ENCODE measurements around the gene AFG3L2. TPM values are rescaled to one million over a fixed set of nuclear protein-coding genes. Genes with fewer than 3 reads are reported as not detected.

AFG3L2 gene
- total and polyA plus RNA-seq, 2 of the 8 experiments (the other 6 are each of a cell fraction or from before 2014, with no cell fraction given): 29.7 to 84.8 TPM

DNA sequence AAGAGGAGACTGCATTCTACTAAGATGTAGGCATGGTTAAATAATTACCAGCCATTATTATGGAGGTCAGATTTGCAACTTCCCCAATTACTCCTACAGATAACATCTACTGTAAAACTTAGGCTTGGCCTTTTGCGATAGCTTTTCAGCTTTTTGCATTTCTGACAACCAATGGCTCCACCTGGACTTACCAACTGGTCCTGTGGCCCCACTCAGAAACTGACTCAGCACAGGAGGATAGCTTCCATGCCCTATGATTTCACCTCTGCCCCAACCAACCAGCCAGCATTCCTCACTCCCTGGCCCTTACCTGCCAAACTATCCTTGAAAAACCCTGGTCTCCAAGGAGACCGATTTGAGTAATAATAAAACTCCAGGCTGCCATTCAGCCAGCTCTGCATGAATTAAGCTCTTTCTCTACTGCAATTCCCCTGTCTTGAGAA is 40.8 kb downstream of the AFG3L2 start (continued):
- no peak for TF ChIP-seq CBX8 (IDR thresholded peaks at IDR 0.05; ENCODE audit: borderline replicate concordance, low read depth, low read length)
- no peak for TF ChIP-seq FOSL1 (IDR thresholded peaks at IDR 0.05; ENCODE audit: insufficient read depth, low read depth, low read length)
- TF ChIP-seq KDM4A (IDR thresholded peaks at IDR 0.05; ENCODE audit: low read depth, low read length, severe bottlenecking): no peak
- no peak for TF ChIP-seq ATF3 (IDR thresholded peaks at IDR 0.05; ENCODE audit: insufficient read depth, low read depth, low read length)
- TF ChIP-seq KDM5A (IDR thresholded peaks at IDR 0.05; ENCODE audit: low read length): no peak
- TF ChIP-seq TAF1 (IDR thresholded peaks at IDR 0.05; ENCODE audit: low read depth, low read length): 0 out of 2 replicates have a peak, but pooled peaks have one; percentile 30
- peak; percentile 94 for TF ChIP-seq BACH1 (IDR thresholded peaks at IDR 0.05; ENCODE audit: low read length)
- TF ChIP-seq GABPA (IDR thresholded peaks at IDR 0.05; ENCODE audit: borderline replicate concordance, insufficient read depth, low read length): no peak
- TF ChIP-seq CTCF (IDR thresholded peaks at IDR 0.05; ENCODE audit: control extremely low read depth in 1 of 3, insufficient read depth in 1 of 3, low read depth in 1 of 3, low read length in 3 of 3): no peak
- no peak for TF ChIP-seq SIRT6 (IDR thresholded peaks at IDR 0.05; ENCODE audit: low read length)
- peak in 1 of 2 experiments; percentile 80; a peak in 1 of 3 replicates for TF ChIP-seq EP300 (IDR thresholded peaks at IDR 0.05; ENCODE audit: borderline replicate concordance in 1 of 2, low read depth in 2 of 2, low read length in 2 of 2)
- TF ChIP-seq TEAD4 (IDR thresholded peaks at IDR 0.05; ENCODE audit: low read depth, low read length): peak; percentile 79
- TF ChIP-seq SUZ12 (IDR thresholded peaks at IDR 0.05; ENCODE audit: low read length): no peak
- no peak for TF ChIP-seq NRF1 (IDR thresholded peaks at IDR 0.05; ENCODE audit: low read depth, low read length)
- TF ChIP-seq CEBPB (IDR thresholded peaks at IDR 0.05; ENCODE audit: low read depth, low read length): 0 out of 2 replicates have a peak, but pooled peaks have one; percentile 22
- TF ChIP-seq BCL11A (IDR thresholded peaks at IDR 0.05; ENCODE audit: low read depth in 2 of 2, low read length in 2 of 2): peak in 1 of 2 experiments; percentile 70
- TF ChIP-seq NANOG (IDR thresholded peaks at IDR 0.05; ENCODE audit: insufficient read depth, low read depth, low read length, poor library complexity, severe bottlenecking): peak; percentile 81
- no peak for TF ChIP-seq RAD21 (IDR thresholded peaks at IDR 0.05 in 1 of 2, conservative IDR thresholded peaks at IDR 0.05 in 1 of 2; ENCODE audit: low read depth in 2 of 2, low read length in 2 of 2)
- no peak for TF ChIP-seq EZH2 (IDR thresholded peaks at IDR 0.05; ENCODE audit: low read depth, low read length, severe bottlenecking)
- TF ChIP-seq KDM1A (IDR thresholded peaks at IDR 0.05; ENCODE audit: borderline replicate concordance, low read length): no peak
- TF ChIP-seq EGR1 (IDR thresholded peaks at IDR 0.05; ENCODE audit: borderline replicate concordance, low read depth, low read length): no peak
- TF ChIP-seq RFX5 (IDR thresholded peaks at IDR 0.05; ENCODE audit: borderline replicate concordance, low read depth, low read length): no peak

All from H1 (cell line).